A673 (cell line): ENCODE data around the gene ARL8A.

Source experiments
- EZH2 ChIP-seq: fragments of 200-600 bp; sonication (generic); IDR thresholded peaks from 2 replicates; pipeline ENCODE4 v1.6.1; 2017; ENCODE audit warnings: borderline replicate concordance, low read depth, mild to moderate bottlenecking, mixed read lengths, antibody characterized with exemption, low read length; ENCODE audit not compliant: poor library complexity, severe bottlenecking
- TF ChIP-seq, protein P1 (sequence below): fragments of 300-800, 200-600 bp; sonication (generic); conservative IDR thresholded peaks from 2 replicates; pipeline ENCODE4 v1.5.1; 2017; ENCODE audit warnings: low read depth, mild to moderate bottlenecking, antibody characterized with exemption, low read length, moderate library complexity, mixed read lengths

GRCh38 chr1:202130297-202130721, 14.2 kb downstream of the ARL8A start:
- TF ChIP-seq, protein P1, sequence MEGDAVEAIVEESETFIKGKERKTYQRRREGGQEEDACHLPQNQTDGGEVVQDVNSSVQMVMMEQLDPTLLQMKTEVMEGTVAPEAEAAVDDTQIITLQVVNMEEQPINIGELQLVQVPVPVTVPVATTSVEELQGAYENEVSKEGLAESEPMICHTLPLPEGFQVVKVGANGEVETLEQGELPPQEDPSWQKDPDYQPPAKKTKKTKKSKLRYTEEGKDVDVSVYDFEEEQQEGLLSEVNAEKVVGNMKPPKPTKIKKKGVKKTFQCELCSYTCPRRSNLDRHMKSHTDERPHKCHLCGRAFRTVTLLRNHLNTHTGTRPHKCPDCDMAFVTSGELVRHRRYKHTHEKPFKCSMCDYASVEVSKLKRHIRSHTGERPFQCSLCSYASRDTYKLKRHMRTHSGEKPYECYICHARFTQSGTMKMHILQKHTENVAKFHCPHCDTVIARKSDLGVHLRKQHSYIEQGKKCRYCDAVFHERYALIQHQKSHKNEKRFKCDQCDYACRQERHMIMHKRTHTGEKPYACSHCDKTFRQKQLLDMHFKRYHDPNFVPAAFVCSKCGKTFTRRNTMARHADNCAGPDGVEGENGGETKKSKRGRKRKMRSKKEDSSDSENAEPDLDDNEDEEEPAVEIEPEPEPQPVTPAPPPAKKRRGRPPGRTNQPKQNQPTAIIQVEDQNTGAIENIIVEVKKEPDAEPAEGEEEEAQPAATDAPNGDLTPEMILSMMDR, result no peak
- TF ChIP-seq EZH2, result no peak
